ENCODE data around the gene APOLD1.
"Not testable (repeated sequence)": the region's sequence is repeated elsewhere in the genome, so short reads cannot be mapped to it uniquely, and the experiment has no call there.

The APOLD1 gene, protein sequence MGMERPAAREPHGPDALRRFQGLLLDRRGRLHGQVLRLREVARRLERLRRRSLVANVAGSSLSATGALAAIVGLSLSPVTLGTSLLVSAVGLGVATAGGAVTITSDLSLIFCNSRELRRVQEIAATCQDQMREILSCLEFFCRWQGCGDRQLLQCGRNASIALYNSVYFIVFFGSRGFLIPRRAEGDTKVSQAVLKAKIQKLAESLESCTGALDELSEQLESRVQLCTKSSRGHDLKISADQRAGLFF

DNA sequence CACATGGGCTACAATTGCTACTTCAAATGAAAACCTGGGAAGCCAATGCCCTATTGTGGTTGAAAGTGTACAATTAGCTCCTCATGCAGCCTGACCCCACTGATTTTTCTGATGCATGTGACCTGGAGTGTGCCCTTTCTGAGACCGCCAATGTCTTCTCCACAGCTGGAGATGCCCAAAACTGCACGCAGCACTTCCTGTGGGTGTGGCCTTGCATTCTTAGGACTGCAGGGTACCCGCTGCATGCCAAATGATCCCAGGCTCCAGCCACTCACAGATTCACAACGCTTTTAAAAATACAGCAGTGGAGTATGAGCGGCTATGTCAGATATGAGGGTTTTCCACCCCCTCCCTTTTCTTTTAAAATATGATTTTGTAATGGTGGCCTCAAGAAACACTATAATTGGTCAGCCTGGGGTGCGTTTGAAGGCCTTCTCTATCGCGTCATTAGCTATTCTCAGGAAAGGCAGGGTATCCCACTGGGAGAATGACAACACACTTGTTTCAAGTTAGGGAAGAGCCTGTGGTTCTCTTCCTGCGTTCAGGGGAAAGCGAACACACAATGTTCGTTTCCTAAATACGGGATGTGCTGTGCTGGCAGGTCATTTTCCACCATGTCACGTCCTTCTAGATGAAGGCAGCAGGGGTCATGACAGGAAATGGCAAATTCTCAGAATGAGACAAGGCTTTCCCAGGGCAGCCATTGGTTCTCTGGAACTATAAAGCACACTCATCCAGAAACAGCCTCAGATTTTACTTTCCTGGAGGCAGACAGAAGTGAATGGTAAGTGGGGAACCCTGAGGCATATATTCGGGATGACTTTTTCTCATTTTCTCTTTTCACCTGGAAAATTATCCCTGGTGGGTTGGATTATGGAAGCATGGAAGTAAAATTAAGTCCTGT, at the start of gene APOLD1:
Gene APOLD1 (plus strand): TSS at position 749 of the 904 bp plus-strand sequence. CDS start 33 bp downstream, at position 782.
- DNase-seq, result no peak

DNA sequence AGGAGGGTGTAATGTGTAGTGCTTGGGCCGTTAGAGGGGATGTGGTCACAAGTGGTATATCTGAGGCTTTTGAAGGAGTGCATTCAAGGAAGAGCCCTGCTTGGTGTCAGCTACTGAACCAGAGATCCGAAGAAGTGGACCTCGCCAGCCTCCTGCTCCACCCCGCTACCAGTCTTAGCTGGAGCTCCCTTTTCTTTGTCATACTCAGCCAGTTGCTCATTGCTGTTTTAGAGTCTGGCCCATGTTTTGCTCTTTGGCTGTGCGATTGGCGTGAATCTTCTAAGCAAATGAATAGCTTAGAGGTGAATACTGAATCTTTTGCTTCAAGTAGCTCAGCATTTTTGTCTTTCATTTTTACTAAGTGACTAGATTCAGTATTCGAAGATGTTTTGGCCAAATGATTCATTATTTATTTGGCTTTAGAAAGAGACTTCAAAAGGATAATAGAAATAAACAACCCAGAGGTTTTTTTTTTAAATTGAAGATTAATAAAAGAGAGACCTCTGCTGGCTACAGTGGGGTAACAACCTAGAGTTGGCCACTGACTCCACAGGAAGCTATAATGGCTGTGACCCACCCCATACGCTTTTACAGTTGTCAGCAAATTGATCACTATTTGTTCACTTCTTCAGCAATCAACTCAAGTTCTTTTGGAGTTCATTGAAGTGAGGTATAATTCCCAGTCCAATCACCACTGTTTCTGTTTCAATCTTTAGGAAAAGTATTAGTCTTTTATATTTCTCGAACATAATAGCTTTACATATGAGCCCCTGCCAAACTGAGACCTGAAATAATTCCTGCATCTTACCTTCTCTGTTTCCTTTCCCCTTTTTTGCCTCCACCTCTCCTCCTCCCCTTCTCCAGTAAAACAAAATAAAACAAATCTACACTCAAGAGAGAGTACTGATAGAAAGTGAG, 48.4 kb upstream of the APOLD1 start:
- DNase-seq, result no peak

DNA sequence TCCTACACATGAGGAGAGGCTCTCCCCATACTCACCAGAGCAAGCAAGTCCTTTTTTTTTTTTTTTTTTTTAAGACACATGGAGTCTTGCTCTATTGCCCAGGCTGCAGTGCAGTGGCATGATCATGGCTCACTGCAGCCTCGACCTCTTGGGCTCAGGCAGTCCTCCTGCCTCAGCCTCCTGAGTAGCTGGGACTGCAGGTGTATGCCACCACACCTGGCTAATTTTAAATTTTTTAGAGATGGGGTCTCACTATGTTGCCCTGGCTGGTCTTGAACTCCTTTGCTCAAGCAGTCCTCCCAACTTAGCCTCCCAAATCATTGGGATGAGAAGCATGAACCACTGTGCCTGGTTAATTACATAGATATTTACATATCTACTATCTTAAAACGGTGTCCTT, 47.3 kb upstream of the APOLD1 start:
- DNase-seq, result not testable (repeated sequence)

DNA sequence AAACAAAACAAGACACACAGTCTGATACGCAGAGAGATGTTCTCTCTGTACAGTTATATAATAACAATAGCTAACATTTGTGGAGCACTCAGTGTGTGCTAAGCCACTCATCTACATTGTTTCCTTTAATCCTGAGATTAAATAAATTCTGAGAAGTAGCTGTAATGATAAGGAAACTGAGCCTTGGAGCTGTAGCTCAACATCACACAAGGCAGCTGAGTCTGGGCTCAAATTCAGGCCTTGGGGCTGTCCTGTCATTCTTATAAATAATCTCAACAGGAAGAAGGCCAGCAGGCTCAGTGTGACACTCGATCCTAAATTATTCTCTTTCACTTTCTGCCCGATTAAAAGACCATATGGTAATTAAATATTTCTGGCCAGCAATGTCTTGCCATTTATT, 43.8 kb upstream of the APOLD1 start:
- DNase-seq, result no peak

DNA sequence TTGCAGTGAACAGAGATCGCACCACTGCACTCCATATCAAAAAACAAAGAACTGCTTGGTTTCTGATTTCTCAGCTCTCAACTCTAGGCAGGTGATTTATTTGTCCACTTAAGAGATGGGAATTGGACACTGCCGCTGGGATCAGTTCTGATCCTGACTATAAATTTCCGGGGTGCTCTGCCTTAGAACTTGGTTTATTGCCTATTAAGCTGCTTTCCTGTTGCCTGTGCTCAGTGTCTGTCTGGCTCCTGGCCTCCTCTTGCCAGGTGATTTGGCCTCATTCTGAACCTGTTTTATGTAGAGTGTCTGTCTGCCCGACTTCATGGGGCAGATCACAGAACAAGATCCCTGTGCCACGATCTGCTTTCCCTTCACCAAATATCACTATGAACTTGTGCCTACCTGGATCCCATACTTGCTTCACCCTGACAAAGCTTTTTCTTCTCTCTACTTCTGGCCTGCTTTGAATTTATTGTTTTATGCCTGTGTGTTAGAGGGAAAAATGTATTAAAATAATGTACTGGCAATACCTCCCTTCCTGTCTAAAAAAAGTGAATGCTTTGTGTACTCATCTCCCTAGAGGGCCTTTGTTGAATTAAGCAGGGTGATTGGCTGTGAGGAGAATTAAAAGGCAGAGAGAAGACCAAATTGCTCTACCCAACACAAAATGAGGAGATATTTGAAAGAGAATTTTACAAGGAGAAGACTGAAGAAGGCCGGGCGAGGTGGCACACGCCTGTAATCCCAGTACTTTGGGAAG, 40.7 kb upstream of the APOLD1 start:
- no peak for DNase-seq

DNA sequence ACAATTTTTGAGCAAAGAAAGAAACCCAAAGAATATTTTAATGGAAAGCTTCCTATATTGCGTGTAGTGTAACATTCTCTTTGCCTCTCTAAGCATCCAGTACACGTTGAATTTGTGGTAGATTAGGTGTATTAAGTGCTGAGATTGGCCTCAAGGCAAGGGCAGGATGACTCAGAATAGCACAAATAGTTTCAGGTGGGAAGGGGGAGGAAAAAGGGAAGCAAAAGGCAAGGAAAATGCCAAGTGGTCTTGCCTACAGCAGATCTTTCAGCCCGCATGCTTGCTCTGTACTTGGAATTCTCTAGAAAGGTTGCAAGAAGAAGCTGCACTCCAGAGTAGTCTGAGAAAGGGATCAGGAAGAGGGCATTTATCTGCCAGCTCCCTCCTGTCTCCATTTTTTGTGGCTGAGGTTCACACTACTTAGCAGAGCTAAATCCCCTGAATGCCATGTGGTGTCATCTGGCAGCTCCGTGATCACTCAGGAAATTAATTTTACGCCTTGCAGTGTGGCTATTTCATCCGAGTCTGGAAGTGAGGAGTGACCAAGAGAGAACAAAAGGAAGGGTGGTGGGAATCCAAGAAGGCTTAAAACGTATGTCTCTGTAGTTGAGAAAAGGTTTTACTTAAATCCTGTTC, 39.8 kb upstream of the APOLD1 start:
- no peak for DNase-seq

DNA sequence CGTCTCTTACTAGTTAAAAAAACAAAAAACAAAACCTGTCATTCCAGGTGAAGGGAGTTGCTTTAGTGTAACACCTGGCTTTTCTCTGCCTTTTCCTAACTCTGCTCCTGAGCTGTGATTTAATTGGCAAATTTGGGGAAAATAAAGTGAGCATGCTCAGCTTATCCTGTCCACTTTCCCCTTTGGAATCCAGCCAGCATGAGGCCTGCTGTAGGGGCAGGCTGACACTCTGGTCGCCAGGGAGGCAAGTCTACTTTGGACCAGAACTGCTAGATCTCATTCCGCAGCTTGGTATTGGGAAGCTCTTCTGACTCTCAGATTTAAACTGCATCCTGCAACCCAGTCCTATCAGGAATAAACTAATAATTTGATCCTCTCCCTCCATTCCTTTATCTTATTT, 38.2 kb upstream of the APOLD1 start:
- DNase-seq, result no peak

DNA sequence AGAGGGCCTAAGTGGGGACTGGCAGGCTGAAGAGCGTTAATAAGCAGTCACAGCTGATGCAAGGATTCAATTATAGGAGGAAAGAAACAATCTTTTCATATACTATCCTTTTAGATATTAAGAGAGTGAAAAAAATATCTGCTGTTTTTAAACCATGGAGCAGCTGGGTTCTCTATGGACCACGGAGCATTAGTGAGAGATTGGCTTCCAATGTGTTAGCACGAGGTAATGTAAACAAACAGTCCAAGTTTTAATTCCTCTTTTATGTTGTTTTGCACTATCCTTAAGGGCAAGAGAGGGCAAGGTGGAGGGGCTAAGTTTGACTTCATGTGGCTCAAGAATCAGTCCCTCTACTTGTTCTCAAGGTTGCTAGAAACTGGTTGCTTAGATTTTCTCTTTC, 37.4 kb upstream of the APOLD1 start:
- no peak for DNase-seq

DNA sequence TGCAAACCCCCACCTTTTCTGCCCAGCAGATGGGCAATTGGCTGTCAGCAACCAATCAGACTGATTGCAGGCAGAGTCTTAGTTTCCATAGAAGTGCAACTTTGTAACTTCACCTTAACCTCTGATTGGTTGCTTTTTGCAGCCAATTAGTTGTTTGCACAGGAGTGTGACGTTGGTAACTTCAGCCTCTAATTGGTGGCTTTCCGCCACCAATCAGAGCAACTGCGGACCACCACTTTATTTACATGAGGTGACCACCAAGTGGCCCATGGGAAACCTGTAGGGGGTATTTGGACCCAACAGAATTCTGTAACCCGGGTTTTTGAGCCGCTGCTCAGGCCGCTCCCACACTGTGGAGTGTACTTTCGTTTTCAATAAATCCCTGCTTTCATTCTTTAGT, 36.0 kb upstream of the APOLD1 start:
- DNase-seq, result no peak

DNA sequence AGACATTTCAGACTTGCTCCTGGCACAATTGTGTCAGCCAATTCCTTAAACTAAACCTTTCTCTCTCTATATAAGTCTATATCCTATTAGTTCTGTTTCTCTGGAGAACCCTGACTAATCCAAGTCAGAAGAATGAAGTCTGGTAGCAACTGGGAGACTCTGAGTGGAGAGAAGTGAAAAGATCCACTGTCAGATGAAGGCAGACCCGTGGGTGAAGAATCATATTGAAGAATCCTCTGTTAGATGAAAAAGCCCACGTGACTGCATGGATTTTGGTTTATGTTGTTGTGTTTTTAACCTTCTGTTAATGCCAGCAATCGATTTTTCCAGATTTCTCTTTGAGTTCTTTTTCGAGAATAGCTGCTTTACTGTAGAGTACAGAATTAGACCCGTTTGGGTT, 29.5 kb upstream of the APOLD1 start:
- no peak for DNase-seq

DNA sequence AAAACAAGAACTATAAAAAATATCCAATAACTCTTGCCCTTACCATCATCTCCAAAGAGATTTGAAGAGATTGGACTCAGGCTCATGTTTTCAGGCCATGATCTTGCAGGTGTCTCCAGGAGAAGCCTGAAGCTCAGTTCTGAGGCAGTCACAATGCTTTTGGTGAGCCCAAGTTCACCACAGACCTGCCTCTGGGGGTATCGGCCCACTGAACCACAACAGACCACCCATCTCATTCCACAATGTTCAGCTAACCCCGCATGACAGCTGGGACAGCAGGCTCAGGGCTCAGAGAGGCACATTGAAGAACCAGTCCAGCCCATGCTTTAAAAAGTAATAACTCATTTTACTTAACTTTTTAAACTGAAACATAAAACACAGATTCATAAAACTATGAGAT, 28.3 kb upstream of the APOLD1 start:
- no peak for DNase-seq

DNA sequence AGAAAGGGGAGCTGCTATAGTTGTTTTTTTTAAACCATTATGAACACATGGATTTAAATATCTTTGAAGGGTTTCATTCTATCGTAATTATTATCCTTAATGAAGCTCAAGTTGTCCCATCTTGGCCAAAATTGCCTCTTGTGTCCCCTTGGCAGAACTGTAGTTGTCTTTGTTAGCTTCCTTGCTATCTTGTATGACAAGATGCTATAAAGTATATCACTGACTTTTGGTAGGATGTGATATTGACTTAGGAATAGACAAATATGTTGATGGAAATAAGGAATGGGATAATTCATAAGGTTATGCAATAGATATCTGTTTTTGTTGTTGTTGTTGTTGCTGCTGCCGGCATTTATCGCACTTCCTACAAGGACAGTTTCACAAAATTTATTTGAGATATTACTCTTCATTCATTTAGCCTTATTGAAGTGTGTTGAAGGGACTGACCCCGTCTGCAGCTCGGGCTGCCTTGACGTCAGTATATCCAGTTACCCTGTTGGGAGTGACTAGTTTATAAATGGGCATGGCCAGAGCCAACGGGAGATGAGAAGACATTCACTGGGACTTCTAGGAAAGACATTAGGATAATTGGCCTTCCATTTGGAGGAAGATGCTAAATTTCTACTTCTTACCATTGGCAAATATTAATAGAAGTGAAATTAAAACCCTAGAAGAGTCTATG, 26.1 kb upstream of the APOLD1 start:
- no peak for DNase-seq

DNA sequence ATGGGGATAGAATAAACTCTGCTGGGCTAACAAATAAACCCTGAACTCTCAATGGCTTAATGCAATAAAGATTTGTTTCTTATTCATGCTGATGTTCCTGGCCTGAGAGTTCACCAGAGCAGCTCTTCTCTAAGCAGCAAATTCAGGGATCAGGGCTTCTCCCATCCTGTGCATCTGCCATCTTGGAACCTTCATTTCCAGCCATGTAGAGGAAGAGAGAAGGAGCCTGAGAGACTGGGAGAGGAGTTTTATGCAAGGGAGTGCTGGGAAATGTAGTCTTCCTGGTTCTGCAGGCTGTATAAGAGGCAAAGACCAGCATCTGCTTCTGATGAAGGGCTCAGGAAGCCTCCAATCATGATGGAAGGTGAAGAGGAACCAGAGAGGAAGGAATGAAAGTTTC, 20.6 kb upstream of the APOLD1 start:
- no peak for DNase-seq

DNA sequence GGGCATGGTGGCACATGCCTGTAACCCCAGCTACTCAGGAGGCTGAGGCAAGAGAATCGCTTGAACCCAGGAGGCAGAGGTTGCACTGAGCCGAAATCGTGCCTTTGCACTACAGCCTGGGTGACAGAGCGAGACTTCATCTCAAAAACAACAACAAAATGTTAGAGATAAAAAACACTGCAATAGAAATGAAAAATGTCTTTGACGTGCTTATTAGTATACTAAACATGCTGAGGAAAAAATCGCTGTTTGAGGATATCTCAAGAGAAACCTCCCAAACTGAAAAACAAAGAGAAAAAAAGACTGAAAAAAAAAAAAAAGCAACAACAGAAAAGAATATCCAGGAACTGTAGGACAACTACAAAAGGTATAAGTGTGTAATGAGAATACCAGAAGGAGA, 15.2 kb upstream of the APOLD1 start:
- DNase-seq, result no peak

DNA sequence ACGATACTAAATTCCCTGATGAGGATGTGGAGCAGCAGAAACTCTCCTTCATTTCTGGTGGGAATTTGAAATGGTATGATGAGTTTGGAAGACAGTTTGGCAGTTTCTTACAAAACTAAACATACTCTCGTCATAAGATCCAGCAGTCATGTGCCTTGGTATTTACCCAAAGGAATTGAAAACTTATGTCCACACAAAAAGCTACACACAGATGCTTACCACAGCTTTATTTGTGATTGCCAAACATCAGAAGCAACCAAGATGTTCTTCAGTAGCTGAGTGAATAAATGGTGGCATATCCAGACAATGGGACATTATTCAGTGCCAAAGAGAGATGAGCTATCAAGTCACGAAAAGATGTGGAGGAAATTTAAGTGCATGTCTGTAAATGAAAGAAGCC, 10.7 kb upstream of the APOLD1 start:
- DNase-seq, result no peak

DNA sequence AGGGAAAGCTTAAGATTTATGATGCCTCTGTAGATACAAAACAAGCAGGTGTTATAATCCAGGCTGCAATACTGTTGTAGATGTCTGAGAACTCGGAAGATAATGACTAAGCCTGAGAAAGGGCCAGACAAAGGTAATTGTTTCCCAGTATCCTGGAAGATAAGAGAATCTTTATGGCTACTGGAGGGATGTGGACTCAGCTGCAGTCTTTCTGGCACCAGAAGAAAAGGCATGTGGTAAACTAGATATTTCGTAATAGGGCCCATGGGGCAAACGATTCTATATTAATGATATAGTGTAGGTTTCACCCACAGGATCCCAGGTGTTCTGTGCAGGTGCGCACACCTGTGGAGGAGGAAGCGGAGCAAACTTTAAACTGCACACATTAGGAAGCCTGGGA, 9.2 kb upstream of the APOLD1 start:
- no peak for DNase-seq

DNA sequence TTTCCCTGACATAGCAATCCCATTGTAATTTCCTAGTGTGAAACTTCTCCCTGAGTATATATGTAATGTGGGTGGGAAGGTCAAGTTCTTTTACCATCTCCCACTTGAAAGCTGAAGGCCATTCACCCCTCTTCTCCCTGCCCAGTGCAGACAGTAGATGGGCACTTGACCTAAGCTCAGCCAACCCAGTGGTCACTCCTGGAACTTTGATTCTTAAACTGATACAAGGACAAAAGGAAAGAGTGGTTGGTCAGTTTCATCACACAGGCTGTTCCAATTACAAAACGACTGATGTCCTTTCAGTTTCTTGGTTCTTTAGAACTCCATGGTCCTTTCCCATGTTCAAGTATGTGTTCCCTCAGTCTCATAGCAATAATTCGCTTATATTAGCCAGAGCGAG, 8.4 kb upstream of the APOLD1 start:
- DNase-seq, result no peak

DNA sequence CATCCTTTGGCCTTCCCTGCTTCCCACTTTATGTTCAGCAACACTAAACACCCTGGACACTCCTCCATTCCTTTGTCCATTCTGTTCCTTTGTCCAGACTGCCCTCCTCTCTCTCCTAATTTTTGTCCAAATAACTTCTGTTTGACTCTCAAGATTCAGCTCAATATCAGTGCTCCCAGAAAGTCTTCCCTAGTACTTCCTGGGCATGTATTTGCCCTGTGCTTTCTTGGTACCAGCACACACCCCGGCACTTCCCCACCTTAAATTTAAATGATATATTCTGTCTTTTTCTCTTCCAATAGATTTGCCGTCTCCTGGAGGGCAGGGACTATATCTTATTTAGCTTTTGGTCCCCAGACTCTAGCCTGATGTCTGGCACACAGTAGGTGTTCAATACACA, 6.5 kb upstream of the APOLD1 start:
- no peak for DNase-seq

DNA sequence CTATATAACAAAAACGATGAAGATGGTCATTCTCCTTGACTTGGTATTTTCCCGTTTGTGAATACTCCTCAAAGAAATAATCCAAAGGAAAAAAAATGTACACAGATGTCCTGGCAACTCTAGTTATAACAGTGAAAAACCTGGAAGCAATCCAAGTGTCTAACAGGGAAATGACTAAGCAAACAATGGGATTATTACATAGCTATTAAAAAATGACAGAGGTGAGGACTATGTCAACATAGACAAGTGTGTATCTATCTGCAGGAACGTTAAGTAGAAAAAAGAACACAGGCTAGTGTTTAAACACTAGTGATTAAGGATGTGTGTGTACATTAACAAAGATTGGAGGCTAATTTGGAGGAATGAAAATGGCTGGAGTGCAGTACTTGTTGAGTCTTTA, 5.9 kb upstream of the APOLD1 start:
- no peak for DNase-seq

DNA sequence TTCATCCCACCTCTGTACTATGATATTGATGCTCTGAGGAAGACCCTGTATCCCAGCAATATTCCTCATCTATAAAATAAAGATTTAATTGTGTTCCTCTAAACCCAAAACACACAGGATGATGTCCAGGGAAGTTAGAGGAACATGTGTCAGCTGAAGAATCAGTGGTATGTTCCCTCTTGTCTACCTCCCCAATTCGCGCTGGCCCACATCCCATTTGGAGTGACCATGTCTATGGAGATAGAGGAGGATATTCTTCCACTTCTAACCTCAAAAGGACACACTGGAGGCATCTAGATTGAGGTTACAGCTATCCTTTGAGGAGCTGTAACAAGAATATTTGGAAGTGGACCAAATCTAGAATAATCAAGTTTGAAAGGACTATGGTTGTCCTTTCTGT, 1.3 kb upstream of the APOLD1 start:
- no peak for DNase-seq

DNA sequence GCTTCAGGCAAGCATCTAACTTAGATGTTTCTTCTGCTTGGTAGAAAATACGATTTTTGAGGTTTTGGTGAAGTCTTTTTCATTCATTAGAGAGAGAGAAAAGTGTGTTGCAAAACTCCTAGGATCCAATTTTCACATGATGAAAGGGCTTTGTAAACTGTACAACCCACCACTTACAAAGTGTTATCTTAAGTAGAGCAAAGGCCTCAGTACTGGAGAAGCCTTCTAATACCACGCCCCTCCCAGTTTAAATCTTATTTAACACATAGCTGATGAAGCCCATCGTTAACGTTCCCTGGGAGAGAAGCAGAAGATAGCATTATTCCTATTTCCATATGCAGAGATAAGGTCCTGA, 869 bp downstream of the APOLD1 start:
- no peak for DNase-seq

All from stimulated activated CD4-positive, alpha-beta T cell treated with anti-CD3 and anti-CD28 coated beads, Interleukin-12 subunit alpha, Interleukin-12 subunit beta, amount 100 ng/mL, for 4 hours (primary cell).